GM18526 (cell line): ENCODE results near the gene LYRM1.

Source experiments
- POLR2A ChIP-seq: IDR thresholded peaks from 3 replicates; pipeline ENCODE4 v1.6.1; 2011; ENCODE audit not compliant: insufficient read length; ENCODE audit errors: extremely low read depth

The LYRM1 gene

GRCh38 chr16:20938426-20938825, 37.9 kb downstream of the LYRM1 start:
- no peak for TF ChIP-seq POLR2A

- no peak for TF ChIP-seq POLR2A
Measured at GRCh38 chr16:20939611-20940010, 39.0 kb downstream of the LYRM1 start.

- no peak for TF ChIP-seq POLR2A
Measured at GRCh38 chr16:20940871-20941635, 40.5 kb downstream of the LYRM1 start.

GRCh38 chr16:20941636-20941926, 41.0 kb downstream of the LYRM1 start:
- no peak for TF ChIP-seq POLR2A

- TF ChIP-seq POLR2A = no peak
Measured at GRCh38 chr16:20942256-20942655, 41.7 kb downstream of the LYRM1 start.

- TF ChIP-seq POLR2A = no peak
Measured at GRCh38 chr16:20944861-20945574, 44.4 kb downstream of the LYRM1 start.

GRCh38 chr16:20946015-20946629, 45.6 kb downstream of the LYRM1 start:
- no peak for TF ChIP-seq POLR2A

- no peak for TF ChIP-seq POLR2A
Measured at GRCh38 chr16:20948444-20948843, 47.9 kb downstream of the LYRM1 start.

GRCh38 chr16:20949660-20950059, 49.1 kb downstream of the LYRM1 start:
- TF ChIP-seq POLR2A = no peak

GRCh38 chr16:20950294-20950693, 49.7 kb downstream of the LYRM1 start:
- TF ChIP-seq POLR2A = no peak

- no peak for TF ChIP-seq POLR2A
Measured at GRCh38 chr16:20952139-20952920, 51.8 kb downstream of the LYRM1 start.

- TF ChIP-seq POLR2A = no peak
Measured at GRCh38 chr16:20954574-20954973, 54.0 kb downstream of the LYRM1 start.

- TF ChIP-seq POLR2A = no peak
Measured at GRCh38 chr16:20956319-20956718, 55.7 kb downstream of the LYRM1 start.

GRCh38 chr16:20957153-20957552, 56.6 kb downstream of the LYRM1 start:
- no peak for TF ChIP-seq POLR2A

GRCh38 chr16:20960899-20961298, 60.3 kb downstream of the LYRM1 start:
- TF ChIP-seq POLR2A = no peak

- TF ChIP-seq POLR2A = no peak
Measured at GRCh38 chr16:20968765-20969164, 68.2 kb downstream of the LYRM1 start.
